Neural cell (in vitro differentiated cells): ENCODE measurements around the gene ADAT3.

Source experiments
- CTCF ChIP-seq: fragments of 450-650 bp; IDR thresholded peaks from 2 replicates; pipeline ENCODE4 v1.5.1; 2014; ENCODE audit warnings: antibody characterized with exemption, mild to moderate bottlenecking, moderate library complexity; ENCODE audit not compliant: poor library complexity, severe bottlenecking
- REST ChIP-seq: IDR thresholded peaks from 2 replicates; pipeline ENCODE4 v1.6.1; 2012; ENCODE audit warnings: borderline replicate concordance

GRCh38 chr19:1862068-1862423 is 43.2 kb upstream of the ADAT3 start:
- TF ChIP-seq CTCF, result no peak
- no peak for TF ChIP-seq REST
